D721Med (cell line): ENCODE data around the gene SARM1.

Source experiments
- DNase-seq: peaks from one replicate; pipeline ENCODE4 v3.0.0; 2011; ENCODE audit warnings: low spot score; ENCODE audit not compliant: insufficient read length
- FAIRE-seq: peaks from 2 replicates; lab custom pipeline; 2011; peaks lifted over from hg19 to GRCh38; lab: Jason Lieb, UNC
- TF ChIP-seq, protein P1 (sequence below): IDR thresholded peaks from 2 replicates; pipeline ENCODE4 v1.5.1; 2012; ENCODE audit warnings: mild to moderate bottlenecking, control low read depth; ENCODE audit not compliant: insufficient read depth; ENCODE audit errors: missing control alignments

SARM1 gene

DNA sequence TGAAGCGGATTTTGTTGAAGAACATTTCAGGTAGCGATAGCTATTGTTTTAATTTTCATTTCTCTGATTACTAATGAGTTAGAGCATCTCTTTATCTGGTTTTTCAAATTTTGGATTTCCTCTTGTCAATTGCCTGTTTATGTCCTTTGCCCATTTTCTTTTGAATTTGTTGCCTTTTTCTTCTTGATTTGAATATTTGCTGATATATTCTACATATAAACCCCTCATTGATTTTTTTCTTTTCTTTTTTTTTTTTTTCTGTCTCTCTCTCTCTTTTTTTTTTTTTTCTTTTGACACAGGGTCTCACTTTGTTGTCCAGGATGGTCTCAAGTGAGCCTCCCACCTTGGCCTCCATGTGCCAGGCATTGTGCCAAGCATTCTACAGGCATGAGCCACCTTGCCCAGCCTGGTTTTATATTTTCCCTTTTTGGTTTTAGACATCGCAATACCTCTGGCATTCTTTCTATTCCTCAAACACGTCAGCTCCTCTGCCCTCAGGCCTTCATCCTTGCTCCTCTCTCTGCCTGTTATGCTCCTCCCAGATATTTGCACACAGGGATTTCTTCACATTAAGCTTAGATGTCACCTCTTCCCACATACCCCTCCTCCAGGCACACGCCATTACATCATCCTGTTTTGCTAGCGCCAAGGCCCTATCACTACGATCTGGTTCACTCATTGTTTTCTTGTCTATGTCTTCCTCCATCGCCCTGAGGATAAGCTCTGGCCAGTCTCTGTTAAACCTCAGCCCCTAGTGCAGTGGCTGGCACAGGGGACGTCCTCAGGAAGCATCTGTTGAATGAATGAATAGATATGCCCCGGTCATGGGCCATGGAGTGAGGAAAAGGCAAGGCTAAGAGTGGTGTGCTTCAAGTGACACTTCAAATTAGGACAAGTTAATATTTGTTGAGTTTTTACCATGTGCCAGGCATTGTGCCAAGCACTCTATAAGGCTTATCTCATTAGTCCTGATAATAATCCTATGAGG, 8.6 kb downstream of the SARM1 start:
- TF ChIP-seq, protein P1, sequence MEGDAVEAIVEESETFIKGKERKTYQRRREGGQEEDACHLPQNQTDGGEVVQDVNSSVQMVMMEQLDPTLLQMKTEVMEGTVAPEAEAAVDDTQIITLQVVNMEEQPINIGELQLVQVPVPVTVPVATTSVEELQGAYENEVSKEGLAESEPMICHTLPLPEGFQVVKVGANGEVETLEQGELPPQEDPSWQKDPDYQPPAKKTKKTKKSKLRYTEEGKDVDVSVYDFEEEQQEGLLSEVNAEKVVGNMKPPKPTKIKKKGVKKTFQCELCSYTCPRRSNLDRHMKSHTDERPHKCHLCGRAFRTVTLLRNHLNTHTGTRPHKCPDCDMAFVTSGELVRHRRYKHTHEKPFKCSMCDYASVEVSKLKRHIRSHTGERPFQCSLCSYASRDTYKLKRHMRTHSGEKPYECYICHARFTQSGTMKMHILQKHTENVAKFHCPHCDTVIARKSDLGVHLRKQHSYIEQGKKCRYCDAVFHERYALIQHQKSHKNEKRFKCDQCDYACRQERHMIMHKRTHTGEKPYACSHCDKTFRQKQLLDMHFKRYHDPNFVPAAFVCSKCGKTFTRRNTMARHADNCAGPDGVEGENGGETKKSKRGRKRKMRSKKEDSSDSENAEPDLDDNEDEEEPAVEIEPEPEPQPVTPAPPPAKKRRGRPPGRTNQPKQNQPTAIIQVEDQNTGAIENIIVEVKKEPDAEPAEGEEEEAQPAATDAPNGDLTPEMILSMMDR: no peak
- DNase-seq (no peak), FAIRE-seq (no peak)

DNA sequence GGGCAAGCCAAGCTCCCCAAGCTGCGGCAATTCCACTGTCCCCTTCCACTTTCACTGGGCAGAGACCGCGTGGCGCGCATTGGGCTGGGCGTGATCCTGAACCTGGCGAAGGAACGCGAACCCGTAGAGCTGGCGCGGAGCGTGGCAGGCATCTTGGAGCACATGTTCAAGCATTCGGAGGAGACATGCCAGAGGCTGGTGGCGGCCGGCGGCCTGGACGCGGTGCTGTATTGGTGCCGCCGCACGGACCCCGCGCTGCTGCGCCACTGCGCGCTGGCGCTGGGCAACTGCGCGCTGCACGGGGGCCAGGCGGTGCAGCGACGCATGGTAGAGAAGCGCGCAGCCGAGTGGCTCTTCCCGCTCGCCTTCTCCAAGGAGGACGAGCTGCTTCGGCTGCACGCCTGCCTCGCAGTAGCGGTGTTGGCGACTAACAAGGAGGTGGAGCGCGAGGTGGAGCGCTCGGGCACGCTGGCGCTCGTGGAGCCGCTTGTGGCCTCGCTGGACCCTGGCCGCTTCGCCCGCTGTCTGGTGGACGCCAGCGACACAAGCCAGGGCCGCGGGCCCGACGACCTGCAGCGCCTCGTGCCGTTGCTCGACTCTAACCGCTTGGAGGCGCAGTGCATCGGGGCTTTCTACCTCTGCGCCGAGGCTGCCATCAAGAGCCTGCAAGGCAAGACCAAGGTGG, 9.8 kb downstream of the SARM1 start:
- FAIRE-seq (no peak), DNase-seq (no peak)
- TF ChIP-seq, protein P1: no peak

DNA sequence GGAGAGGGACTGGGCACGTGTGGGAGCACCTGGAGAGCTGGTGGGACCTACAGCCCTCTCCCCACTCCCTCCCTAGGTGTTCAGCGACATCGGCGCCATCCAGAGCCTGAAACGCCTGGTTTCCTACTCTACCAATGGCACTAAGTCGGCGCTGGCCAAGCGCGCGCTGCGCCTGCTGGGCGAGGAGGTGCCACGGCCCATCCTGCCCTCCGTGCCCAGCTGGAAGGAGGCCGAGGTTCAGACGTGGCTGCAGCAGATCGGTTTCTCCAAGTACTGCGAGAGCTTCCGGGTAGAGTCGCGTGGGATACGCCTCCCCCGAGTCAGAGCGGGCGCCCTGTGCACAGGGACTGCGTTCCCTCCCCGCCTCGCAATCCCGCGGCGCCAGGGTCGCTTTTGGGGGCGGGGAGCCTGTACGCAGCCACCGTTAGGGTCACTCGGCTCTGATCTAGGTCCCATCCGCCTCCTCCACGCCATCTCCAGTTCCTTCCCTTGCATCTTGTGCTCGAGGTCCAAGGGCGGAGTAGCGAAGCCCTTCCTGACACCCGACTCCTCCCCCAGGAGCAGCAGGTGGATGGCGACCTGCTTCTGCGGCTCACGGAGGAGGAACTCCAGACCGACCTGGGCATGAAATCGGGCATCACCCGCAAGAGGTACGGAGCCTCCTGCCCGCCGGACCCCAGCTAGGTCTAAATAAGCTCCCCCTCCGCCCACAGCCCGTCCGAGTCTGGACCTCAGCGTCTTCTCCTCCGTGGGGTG, 13.0 kb downstream of the SARM1 start:
- TF ChIP-seq, protein P1: no peak
- FAIRE-seq (no peak), DNase-seq (no peak)

DNA sequence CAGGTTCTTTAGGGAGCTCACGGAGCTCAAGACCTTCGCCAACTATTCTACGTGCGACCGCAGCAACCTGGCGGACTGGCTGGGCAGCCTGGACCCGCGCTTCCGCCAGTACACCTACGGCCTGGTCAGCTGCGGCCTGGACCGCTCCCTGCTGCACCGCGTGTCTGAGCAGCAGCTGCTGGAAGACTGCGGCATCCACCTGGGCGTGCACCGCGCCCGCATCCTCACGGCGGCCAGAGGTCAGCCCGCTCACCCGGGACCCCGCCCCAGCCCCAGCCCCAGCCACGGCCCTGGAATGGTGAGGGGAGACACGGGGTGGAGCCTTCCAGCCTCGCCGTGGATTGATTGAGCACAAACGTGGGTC, 13.5 kb downstream of the SARM1 start:
- DNase-seq: no peak
- TF ChIP-seq, protein P1: no peak
- no peak for FAIRE-seq

DNA sequence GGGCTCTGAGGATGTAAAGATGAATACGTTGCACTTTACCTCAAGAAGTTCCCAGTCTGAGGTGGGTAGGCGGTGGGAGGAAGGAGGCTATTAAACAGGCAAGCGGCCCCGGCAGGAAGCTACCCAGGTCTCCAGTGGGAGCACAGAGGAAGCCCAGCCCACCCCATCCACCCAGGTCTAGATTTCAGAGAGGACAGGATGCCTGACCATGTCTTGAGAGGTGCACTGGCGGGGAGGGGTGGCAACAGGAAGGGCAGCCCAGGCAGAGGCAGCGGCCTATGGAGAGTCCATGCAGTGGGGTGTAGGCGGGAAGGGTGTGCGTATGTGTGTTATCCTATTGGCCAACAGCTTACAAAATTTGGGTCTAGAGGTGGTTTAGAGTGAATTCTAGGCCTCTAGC, 13.9 kb downstream of the SARM1 start:
- FAIRE-seq (no peak), DNase-seq (no peak)
- TF ChIP-seq, protein P1: no peak

DNA sequence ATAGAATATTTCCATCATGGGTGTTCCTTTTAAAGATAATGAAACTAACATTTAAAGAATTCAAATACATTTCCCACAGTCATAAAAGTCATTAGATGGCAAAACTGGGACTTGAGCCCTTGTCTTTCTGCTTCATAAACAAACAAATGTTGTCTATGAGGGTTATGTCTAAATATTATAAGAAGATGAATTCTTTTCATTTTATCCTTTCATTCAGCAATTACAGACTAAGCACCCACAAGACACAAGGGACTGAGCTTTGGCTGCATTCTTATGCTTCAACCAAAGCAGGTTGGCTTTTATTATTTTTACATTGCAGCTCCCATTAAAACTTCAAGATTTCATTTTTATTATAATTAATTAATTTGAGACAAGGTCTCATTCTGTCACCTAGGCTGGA, 14.9 kb downstream of the SARM1 start:
- TF ChIP-seq, protein P1: no peak
- DNase-seq: no peak
- FAIRE-seq: no peak
